ENCODE results near the gene RIN1.

DNA sequence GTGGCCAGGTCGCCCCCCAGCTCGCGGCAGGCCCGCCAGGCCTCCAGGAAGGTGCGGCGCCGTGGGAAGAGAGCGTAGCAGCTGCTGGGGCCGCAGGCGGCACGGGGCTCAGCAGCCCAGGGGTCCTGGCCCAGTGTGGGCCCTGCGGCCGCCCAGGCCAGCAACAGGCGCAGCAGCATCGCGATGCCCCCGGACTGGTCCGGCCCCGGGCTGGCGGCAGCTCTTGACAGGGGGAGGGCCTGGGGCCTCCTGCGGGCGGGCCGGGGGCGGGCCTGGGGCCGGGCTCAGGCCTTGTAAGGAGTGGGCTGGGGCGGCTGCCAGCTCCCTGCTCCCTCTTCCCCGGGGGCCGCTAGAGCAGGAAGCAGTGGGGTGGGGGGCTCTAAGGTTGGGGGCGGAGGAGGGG lies 19.4 kb downstream of the RIN1 start, which contains the start of gene CD248:
- TF ChIP-seq, protein P1, sequence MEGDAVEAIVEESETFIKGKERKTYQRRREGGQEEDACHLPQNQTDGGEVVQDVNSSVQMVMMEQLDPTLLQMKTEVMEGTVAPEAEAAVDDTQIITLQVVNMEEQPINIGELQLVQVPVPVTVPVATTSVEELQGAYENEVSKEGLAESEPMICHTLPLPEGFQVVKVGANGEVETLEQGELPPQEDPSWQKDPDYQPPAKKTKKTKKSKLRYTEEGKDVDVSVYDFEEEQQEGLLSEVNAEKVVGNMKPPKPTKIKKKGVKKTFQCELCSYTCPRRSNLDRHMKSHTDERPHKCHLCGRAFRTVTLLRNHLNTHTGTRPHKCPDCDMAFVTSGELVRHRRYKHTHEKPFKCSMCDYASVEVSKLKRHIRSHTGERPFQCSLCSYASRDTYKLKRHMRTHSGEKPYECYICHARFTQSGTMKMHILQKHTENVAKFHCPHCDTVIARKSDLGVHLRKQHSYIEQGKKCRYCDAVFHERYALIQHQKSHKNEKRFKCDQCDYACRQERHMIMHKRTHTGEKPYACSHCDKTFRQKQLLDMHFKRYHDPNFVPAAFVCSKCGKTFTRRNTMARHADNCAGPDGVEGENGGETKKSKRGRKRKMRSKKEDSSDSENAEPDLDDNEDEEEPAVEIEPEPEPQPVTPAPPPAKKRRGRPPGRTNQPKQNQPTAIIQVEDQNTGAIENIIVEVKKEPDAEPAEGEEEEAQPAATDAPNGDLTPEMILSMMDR (IDR thresholded peaks at IDR 0.05) = no peak
- TF ChIP-seq POLR2A (IDR thresholded peaks at IDR 0.05) = peak in 1 of 4 donors; percentile 50
